ENCODE measurements around the gene CYB561A3. TPM values are rescaled to one million over a fixed set of nuclear protein-coding genes. Genes with fewer than 3 reads are reported as not detected.

CYB561A3 gene
- polyA plus RNA-seq, 4 donors: 24.4 to 30.2 (median 27.9) TPM

DNA sequence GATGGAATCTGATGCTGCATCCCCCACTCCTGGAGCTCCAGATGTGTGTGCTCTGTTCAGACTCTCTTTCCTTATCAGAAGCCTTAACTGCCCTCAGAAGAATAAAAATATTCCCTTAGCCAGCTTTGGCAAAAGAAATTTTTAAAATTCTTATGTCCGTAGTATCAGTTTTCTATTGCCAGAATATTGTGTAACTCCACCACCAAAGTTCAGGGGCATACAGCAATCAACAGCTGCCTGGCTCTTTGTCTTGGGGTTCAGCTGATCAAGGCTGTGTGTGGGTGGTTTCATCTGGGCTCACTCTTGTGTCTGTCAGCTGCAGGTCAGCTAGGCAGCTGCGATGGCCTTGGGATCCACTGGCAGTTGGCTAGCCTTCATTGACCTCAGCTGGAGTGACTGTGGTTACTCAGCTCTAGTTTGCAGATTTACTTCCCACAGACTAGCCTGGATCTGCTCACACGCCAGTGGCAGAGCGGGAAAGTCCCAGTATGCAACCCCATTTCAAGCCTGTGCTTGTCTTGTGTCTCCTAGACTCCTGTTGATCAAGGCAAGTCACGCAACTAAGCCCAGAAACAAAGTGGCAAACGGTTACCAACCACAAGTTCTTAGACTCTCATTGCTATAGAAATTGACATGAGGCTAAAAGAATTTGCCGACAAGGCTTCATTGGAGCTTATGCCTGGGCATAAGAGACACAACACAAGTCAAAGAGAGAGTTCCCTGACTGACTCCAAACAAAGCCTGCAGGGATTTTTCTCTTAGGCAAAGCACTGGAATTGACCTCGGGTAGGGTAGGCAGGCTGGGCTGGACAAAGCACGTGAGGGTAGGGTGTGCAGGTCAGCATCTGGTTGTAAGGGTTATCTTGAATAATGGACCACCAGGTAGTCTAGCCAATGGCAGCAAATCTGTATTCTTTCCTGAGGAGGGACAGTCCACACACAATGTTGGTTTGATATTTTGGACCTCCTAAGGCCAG, 8.0 kb upstream of the CYB561A3 start:
- DNase-seq (ENCODE audit: low read depth in 4 of 4, low spot score in 3 of 4): no peak

- DNase-seq (ENCODE audit: low read depth in 4 of 4, low spot score in 3 of 4): no peak
Measured at GRCh38 chr11:61368646-61369045, 7.0 kb upstream of the CYB561A3 start.

GRCh38 chr11:61367406-61367805, 5.7 kb upstream of the CYB561A3 start:
- no peak for DNase-seq (ENCODE audit: low read depth in 4 of 4, low spot score in 3 of 4)

DNA sequence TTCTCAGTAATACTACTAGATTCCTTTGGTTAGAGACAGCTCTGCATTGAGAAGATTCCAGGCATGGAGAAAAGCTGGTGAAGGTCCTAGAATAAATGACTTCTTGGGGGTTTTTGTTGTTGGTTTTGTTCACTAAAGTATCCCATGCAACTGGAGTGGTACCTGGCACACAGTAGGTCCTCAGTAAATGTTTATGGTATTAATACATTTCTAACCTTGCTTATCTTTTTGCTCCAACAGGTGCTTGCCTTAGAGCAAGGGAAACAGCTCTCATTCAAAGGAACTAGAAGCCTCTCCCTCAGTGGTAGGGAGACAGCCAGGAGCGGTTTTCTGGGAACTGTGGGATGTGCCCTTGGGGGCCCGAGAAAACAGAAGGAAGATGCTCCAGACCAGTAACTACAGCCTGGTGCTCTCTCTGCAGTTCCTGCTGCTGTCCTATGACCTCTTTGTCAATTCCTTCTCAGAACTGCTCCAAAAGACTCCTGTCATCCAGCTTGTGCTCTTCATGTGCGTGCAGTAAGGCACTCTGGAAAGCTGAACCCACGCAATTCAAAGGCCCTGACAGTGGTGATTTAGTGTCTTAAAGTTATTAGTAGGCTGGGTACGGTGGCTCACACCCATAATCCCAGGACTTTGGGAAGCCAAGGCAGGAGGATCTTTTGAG, 2.5 kb upstream of the CYB561A3 start:
- DNase-seq (ENCODE audit: low read depth in 4 of 4, low spot score in 3 of 4): no peak

GRCh38 chr11:61362542-61362875, 827 bp upstream of the CYB561A3 start:
- DNase-seq (ENCODE audit: low read depth in 4 of 4, low spot score in 3 of 4): no peak

- no peak for DNase-seq (ENCODE audit: low read depth in 4 of 4, low spot score in 3 of 4)
Measured at GRCh38 chr11:61361237-61361740, 393 bp downstream of the CYB561A3 start.

- DNase-seq (ENCODE audit: low read depth in 4 of 4, low spot score in 3 of 4): no peak
Measured at GRCh38 chr11:61359516-61359915, 2.2 kb downstream of the CYB561A3 start.

DNA sequence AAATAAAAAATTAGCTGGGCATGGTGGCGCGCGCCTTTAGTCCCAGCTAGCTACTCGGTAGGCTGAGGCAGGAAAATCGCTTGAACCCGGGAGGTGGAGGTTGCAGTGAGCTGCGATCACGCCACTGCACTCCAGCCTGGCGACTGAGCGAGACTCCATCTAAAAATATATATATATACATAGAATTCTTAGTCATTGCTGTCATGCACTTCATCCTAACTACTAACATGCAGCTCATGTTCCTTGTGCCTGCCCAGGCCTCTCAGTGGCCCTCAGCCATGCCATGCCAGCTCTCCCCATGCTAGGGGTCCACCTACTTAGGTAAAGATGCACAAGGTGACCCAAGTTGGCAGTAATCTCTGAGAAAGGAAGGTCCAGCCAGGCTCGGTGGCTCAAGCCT, 3.1 kb downstream of the CYB561A3 start:
- no peak for DNase-seq (ENCODE audit: low read depth in 4 of 4, low spot score in 3 of 4)

DNA sequence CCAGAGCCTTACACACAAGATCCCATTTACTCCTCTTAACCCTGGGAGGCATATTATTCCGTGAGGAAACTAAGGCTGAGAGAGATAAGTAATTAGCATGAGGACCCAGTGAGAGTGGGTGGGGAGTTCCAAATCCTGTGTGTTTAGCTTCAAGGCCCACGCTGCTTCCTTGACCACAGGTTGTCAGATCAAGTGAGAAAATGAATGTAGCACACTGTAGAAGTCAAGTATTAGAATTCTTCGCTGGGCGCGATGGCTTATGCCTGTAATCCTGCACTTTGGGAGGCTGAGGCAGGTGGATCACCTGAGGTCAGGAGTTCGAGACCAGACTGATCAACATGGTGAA, 3.8 kb downstream of the CYB561A3 start:
- DNase-seq (ENCODE audit: low read depth in 4 of 4, low spot score in 3 of 4): no peak

DNA sequence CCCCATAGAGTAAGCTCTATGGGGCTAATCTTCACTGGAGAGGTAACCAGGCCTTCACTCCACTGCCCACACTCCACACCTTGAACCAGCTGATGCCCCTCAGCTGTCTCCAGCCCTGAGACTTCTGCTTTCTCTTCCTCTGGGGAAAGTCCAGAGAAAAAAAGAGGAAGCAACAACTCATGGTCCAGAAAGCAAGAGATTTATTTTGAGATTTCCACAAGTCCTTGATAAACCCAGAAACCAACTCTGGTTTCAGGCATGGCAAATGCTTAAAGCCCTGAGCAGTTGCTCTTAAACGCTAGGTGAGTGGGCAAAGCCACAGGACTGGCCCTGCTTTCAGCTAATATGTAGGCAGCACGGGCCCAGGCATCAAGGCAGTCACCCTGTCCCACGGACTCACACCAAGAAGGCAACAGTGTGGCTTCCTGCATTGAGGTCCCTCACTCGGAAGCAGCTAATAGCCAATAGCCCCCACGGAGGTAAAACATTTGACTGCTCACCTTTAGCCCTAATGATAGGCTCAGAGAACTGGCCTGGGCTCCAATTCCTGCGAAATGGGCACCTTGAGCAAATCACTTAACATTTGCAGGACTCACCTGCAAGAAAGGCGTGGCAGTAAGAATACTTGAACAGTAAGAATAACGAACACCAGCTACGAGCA, 4.3 kb downstream of the CYB561A3 start:
- DNase-seq (ENCODE audit: low read depth in 4 of 4, low spot score in 3 of 4): no peak

- DNase-seq (ENCODE audit: low read depth in 4 of 4, low spot score in 3 of 4): no peak
Measured at GRCh38 chr11:61356706-61357105, 5.0 kb downstream of the CYB561A3 start.

- no peak for DNase-seq (ENCODE audit: low read depth in 4 of 4, low spot score in 3 of 4)
Measured at GRCh38 chr11:61354208-61354607, 7.5 kb downstream of the CYB561A3 start.

GRCh38 chr11:61353131-61354067, 8.3 kb downstream of the CYB561A3 start:
- DNase-seq (ENCODE audit: low read depth in 4 of 4, low spot score in 3 of 4): no peak

GRCh38 chr11:61352038-61352437, 9.6 kb downstream of the CYB561A3 start:
- no peak for DNase-seq (ENCODE audit: low read depth in 4 of 4, low spot score in 3 of 4)

DNA sequence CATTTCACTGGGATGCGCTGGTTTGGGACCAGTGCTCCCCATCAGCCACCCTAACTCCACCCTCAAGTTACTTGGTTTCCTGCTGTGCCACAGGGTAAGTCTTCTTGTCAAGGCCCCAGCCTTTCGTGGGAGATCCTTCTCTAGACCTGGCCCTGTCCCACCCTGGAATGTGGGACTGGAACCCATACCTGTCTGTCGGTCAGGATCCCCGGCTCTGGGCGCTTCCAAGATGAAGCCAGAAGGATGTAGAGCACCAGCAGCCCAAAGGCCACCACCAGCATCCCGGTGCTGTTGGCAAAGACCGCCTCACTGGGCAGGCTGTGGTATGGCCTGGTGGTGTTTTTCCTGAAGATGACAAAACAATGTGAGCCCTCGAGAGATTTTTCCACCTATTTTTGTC, 10.9 kb downstream of the CYB561A3 start:
- DNase-seq (ENCODE audit: low read depth in 4 of 4, low spot score in 3 of 4): no peak

- no peak for DNase-seq (ENCODE audit: low read depth in 4 of 4, low spot score in 3 of 4)
Measured at GRCh38 chr11:61350336-61350735, 11.3 kb downstream of the CYB561A3 start.

DNA sequence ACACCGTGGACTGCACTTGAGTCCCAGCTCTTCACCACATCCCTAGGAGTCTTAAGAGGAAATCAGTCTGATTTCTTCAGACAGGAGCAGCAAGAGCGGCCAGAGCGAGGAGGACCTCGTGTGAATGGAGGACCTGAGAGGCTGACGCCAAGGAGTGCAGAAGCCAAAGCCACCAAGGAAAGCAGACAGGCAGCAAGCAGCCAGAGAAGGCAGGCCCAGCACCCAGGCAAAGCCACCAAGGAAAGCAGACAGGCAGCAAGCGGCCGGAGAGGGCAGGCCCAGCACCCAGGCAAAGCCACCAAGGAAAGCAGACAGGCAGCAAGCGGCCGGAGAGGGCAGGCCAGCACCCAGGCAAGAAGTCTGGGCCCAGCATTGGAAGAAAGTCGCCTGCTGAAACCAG, 11.8 kb downstream of the CYB561A3 start:
- no peak for DNase-seq (ENCODE audit: low read depth in 4 of 4, low spot score in 3 of 4)

- no peak for DNase-seq (ENCODE audit: low read depth in 4 of 4, low spot score in 3 of 4)
Measured at GRCh38 chr11:61349189-61349751, 12.4 kb downstream of the CYB561A3 start.

DNA sequence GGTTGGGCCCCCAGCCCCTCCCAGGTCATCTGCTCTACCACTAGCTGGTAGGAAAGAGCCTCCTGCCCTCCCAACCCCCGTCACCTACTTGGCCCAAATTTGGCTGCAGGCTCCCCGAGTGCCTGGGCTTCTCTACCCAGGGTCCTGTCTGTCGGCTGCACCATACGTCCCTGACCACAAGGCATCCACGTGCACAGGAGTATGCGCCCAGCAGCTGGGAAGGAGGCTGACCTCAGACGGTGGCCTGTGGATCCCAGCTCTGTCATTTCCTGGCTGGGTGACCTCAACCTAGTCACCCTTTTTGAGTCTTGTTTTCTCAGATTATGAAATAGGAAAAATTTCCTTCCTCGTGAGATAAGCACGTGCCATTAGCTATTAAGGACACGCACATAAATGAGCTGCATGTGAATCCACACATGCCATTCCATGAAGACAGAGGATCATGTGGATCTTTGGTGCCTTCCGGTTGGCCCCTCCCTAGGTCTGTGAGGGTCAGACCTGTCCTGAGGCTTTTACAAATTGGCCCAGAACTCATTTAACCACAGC, 13.7 kb downstream of the CYB561A3 start:
- DNase-seq (ENCODE audit: low read depth in 4 of 4, low spot score in 3 of 4): no peak
